Measurements from ENCODE around the gene INO80D.
"Not testable (repeated sequence)": the region's sequence is repeated elsewhere in the genome, so short reads cannot be mapped to it uniquely, and the experiment has no call there.

INO80D gene

DNA sequence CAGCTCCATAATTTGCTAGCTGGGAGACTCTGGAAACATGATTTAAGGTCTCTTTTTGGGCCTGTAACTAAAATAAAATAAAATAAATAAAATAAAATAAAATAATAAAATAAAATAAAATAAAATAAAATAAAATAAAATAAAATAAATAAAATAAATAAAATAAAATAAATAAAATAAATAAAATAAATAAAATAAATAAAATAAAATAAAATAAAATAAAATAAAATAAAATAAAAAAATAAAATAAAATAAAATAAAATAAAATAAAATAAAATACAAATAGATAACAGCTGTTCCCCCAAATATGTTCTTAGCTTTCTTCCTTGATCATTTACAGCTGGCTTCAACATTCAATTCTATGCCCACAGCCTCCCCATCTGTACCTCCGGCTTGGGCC lies 97.3 kb downstream of the INO80D start:
- H3K4me1 Mint-ChIP-seq (ENCODE audit: low read depth); H3K9me3 Mint-ChIP-seq; H3K27me3 Mint-ChIP-seq; H3K4me3 Mint-ChIP-seq; H3K27ac Mint-ChIP-seq: not testable (repeated sequence)
- H3K36me3 Mint-ChIP-seq (ENCODE audit: low read depth), result peaks cover 12% of the 10 kb centered on the region

DNA sequence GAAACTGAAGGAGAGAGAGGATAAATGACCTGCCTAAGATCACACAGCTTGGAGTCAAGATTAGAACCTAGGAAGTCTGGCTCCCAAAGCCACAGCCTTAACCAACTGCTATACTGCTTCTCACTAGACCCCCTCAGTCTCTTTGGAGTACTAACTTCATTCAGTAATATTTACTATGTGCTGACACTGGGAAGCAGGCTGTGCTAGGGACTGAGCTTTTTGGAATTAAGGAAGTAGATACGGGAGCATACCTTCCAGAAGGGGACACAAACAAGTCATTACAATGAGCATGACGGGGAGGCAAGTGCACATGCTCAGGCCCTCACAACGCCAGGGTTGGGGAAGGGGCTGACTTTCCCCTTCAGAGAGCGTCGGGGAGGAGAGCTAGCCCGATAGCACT lies 97.7 kb downstream of the INO80D start:
- H3K9me3 Mint-ChIP-seq, result no peaks in the 10 kb centered on the region

DNA sequence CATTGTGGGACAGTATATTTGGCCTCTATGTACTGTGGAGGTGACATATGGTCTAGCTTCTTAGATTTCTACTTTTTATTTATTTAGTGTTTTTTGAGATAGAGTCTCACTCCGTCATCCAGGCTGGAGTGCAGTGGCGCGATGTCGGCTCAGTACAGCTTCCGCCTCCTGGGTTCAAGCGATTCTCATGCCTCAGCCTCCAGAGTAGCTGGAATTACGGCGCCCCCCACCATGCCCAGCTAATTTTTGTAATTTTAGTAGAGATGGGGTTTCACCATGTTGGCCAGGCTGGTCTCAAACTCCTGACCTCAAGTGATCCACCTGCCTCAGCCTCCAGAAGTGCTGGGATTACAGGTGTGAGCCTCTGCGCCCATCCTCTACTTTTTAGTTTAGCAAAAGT lies 99.6 kb downstream of the INO80D start:
- not testable (repeated sequence) for H3K27me3 Mint-ChIP-seq; H3K9me3 Mint-ChIP-seq; H3K4me3 Mint-ChIP-seq; H3K36me3 Mint-ChIP-seq (ENCODE audit: low read depth); H3K27ac Mint-ChIP-seq; H3K4me1 Mint-ChIP-seq (ENCODE audit: low read depth)

More for the DNA sequence above, 97.7 kb downstream of the INO80D start:
- Mint-ChIP-seq H3K27me3 (no peaks in the 10 kb centered on the region), H3K4me1 (ENCODE audit: low read depth) (no peaks in the 10 kb centered on the region), H3K36me3 (ENCODE audit: low read depth) (peaks cover 10% of the 10 kb centered on the region), H3K27ac (no peak overlapping the region), H3K4me3 (no peak overlapping the region)

DNA sequence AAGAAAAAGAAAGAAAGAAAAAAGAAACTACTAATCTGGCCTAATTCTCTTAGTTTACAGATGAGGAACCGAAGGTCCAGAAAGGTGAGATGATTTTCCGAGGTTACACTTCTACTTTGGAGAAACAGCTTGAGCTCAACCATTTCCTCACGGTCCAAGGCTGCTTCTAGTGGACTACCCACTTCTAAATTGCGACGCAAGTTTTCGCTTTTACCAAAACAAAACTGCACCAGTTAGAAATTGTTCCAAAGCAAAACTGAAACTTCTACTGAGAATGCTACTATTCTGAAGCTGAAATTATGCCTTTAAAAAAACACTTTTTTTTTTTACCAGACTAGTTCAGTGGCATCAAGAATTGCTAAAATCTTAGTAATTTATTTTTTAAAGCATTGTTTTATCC lies 101.6 kb downstream of the INO80D start:
- H3K4me3 Mint-ChIP-seq, result no peak overlapping the region
- H3K9me3 Mint-ChIP-seq, result no peaks in the 10 kb centered on the region
- H3K27me3 Mint-ChIP-seq, result no peaks in the 10 kb centered on the region
- no peak overlapping the region for H3K27ac Mint-ChIP-seq
- H3K4me1 Mint-ChIP-seq (ENCODE audit: low read depth), result no peaks in the 10 kb centered on the region
- no peaks in the 10 kb centered on the region for H3K36me3 Mint-ChIP-seq (ENCODE audit: low read depth)

DNA sequence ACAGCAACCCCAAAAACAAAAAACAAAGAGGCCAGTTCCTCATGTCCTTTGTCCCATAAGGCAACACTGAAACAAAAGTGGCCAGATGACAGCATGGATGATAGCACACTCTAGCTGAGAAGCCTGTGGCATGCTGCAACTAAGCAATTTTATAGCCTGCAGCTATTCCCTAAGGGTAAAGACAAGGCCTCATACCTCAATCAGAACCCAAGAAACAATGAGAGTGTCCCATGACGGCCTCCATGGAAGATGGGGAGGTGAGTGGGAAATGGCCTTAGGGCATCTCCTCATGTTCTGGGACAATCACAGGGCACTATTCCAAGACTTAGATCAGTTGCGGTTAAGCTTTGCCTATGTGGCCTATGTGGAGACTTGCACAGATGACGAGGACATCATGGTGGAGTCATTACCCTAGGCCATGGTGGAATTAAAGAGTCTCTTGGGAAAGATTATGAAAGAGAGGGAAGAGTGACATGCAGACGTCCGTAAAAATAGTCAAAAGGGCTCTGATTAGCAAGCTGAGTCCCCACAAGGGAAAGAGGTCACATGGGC lies 103.1 kb downstream of the INO80D start:
- no peaks in the 10 kb centered on the region for H3K36me3 Mint-ChIP-seq (ENCODE audit: low read depth)
- H3K4me3 Mint-ChIP-seq, result no peak overlapping the region
- no peaks in the 10 kb centered on the region for H3K4me1 Mint-ChIP-seq (ENCODE audit: low read depth)
- H3K27ac Mint-ChIP-seq, result no peak overlapping the region
- H3K9me3 Mint-ChIP-seq, result no peaks in the 10 kb centered on the region
- H3K27me3 Mint-ChIP-seq, result no peaks in the 10 kb centered on the region

DNA sequence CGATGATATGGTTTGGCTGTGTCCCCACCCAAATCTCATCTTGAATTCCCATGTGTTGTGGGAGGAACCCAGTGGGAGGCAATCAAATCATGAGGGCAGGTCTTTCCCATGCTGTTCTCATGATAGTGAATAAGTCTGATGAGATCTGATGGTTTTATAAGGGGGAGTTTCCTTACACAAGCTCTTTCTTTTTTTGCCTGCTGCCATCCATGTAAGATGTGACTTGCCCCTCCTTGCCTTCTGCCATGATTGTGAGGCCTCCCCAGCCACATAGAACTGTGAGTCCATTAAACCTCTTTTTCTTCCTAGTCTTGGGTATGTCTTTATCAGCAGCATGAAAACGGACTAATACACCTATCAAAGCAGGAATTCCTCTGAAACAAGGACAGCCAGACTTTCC lies 107.2 kb downstream of the INO80D start:
- not testable (repeated sequence) for H3K4me1 Mint-ChIP-seq (ENCODE audit: low read depth); H3K27me3 Mint-ChIP-seq; H3K4me3 Mint-ChIP-seq

DNA sequence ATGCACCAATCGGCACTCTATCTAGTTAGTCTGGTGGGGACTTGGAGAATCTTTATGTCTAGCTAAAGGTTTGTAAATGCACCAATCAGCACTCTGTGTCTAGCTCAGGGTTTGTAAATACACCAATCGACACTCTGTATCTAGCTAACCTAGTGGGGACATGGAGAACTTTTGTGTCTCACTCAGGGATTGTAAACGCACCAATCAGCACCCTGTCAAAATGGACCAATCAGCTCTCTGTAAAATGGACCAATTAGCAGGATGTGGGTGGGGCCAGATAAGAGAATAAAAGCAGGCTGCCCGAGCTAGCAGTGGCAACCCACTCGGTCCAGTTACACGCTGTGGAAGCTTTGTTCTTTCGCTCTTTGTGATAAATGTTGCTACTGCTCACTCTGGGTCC lies 108.3 kb downstream of the INO80D start:
- H3K27ac Mint-ChIP-seq; H3K27me3 Mint-ChIP-seq; H3K4me3 Mint-ChIP-seq; H3K36me3 Mint-ChIP-seq (ENCODE audit: low read depth); H3K9me3 Mint-ChIP-seq; H3K4me1 Mint-ChIP-seq (ENCODE audit: low read depth): not testable (repeated sequence)

More for the DNA sequence above, 107.2 kb downstream of the INO80D start:
- not testable (repeated sequence) for H3K27ac Mint-ChIP-seq; H3K9me3 Mint-ChIP-seq; H3K36me3 Mint-ChIP-seq (ENCODE audit: low read depth)

DNA sequence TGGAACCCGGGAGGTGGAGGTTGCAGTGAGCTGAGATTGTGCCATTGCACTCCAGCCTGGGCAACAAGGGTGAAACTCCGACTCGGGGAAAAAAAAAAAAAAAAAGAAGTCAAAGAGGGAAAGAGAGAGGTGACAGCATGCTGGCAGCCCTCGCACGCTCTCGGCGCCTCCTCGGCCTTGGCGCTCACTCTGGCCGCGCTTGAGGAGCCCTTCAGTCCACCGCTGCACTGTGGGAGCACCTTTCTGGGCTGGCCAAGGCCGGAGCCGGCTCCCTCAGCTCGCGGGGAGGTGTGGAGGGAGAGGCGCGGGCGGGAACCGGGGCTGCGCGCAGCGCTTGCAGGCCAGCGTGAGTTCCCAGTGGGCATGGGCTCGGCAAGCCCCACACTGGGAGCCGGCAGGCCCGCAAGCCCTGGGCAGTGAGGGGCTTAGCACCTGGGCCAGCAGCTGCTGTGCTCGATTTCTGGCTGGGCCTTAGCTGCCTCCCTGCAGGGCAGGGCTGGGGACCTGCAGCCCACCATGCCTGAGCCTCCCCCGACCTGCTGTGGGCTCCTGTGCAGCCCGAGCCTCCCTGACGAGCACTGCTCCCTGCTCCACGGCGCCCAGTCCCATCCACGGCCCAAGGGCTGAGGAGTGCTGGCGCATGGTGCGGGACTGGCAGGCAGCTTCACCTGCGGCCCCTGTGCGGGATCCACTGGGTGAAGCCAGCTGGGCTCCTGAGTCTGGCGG lies 108.9 kb downstream of the INO80D start:
- H3K9me3 Mint-ChIP-seq; H3K4me1 Mint-ChIP-seq (ENCODE audit: low read depth); H3K27me3 Mint-ChIP-seq; H3K36me3 Mint-ChIP-seq (ENCODE audit: low read depth); H3K4me3 Mint-ChIP-seq; H3K27ac Mint-ChIP-seq: not testable (repeated sequence)

DNA sequence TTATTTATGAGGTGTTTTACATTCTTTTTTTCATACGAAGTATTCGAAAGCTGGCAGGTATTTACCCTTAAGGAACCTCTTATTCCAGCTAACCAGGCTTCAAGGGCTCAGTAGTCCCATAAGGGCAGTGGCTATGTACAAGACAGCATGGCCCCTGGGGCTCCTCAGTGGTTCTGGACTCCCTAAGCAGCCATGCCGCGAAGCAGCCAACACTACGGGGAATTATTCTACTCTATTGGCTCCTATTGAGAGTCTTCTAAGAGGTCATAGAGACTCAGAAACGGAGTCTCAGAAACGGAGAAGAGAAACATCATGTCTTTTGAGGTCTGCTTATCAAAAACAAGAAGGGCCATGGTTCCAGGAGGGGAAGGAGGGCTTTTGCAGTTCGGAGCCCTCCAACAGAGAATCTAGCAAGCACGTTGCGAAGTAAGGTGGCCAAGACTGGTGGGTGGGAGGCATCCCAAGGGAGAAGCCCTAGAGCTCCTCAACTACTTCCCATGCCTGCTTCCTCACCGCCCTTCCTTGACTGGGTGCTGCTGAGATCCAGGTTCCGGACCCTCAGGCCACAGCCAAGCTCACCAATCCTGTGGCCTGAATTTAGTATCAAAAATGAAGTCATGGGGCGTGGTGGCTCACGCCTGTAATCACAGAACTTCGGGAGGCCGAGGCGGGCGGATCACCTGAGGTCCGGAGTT lies 109.7 kb downstream of the INO80D start:
- Mint-ChIP-seq H3K27ac (no peak overlapping the region), H3K4me3 (no peak overlapping the region), H3K36me3 (ENCODE audit: low read depth) (no peaks in the 10 kb centered on the region), H3K27me3 (no peaks in the 10 kb centered on the region), H3K9me3 (no peaks in the 10 kb centered on the region), H3K4me1 (ENCODE audit: low read depth) (no peaks in the 10 kb centered on the region)

DNA sequence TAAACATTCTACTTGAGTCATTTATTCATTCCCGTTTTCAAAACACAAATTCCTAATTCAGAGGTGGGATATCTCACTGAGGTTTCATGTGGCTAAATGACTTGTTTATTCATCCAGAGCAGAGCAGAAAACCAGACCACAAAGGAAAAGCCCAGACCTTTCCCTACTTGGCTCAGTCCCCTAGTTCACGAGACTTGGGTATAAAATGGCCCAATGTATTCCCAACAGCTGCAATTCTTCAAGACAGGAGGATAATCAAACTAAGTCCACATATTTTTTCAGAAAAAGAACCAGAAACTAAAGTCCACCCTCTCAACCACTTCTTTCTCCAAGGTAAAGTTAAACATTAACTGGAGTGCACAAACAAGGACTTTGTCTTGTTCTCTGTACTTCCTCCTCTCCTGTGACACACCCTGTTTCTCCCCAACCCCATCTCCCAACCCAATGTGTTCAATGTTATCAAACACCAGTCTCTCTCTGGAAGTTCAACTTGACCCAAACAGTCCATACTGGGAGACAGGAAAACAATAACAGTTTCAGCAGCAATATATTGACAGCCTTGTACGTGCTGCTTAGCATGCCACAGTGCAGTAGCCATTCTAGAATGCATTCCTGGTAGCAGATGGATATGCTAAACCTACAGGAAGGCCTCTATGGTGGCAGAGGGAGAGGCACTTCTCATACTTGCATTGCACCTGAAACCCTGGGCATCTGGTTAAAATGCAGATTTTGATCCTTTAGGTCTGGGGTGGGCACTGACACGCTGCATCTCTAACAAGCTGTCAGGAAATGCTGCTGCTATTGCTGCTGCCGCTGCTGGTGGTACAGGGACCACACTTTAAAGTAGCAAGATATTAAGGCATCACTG lies 110.7 kb downstream of the INO80D start:
- Mint-ChIP-seq H3K27me3 (peaks cover 3% of the 10 kb centered on the region), H3K36me3 (ENCODE audit: low read depth) (no peaks in the 10 kb centered on the region), H3K27ac (no peak overlapping the region), H3K4me1 (ENCODE audit: low read depth) (no peaks in the 10 kb centered on the region), H3K4me3 (no peak overlapping the region), H3K9me3 (no peaks in the 10 kb centered on the region)

DNA sequence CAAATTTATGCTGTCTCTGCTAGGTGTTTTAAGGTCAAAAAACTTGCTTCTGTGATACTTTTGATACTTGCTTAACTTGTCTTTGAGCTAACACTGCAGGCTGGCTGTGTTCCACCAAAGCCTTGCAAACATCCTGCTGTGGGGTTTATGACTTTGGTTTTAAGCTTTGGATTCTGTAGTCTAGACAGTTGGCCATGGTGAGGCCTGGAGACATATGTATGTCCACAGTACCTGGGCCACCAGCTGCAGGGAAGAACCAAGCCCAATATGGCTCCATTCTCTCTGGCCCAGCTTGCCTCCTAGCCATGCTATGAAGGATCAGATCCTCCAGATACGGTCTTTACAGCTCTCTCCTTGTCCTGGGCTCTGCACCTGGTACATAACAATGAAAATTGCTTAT lies 113.9 kb downstream of the INO80D start:
- Mint-ChIP-seq H3K27ac (no peak overlapping the region), H3K27me3 (peaks cover 9% of the 10 kb centered on the region), H3K36me3 (ENCODE audit: low read depth) (no peaks in the 10 kb centered on the region), H3K4me3 (no peak overlapping the region), H3K4me1 (ENCODE audit: low read depth) (no peaks in the 10 kb centered on the region), H3K9me3 (no peaks in the 10 kb centered on the region)

DNA sequence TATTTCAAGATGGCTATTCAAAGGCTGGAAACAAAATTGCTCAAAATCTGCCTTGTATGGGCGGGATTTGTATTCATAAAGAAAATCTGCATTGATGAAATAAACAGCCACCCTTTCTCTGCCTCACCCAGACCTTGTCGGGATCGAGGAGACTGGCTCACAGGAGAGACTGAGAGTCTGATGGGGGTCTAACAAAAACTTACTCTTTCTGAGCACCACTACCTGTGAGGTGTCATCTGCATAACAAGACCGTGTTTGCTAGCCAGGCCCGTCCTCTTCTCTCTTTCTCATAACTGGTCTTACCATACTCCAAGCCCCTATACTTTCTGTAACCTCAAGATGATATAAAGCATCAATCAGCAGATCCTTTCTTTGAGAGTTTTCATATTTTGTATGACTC lies 115.6 kb downstream of the INO80D start:
- H3K27ac Mint-ChIP-seq, result no peak overlapping the region
- no peaks in the 10 kb centered on the region for H3K4me1 Mint-ChIP-seq (ENCODE audit: low read depth)
- no peaks in the 10 kb centered on the region for H3K9me3 Mint-ChIP-seq
- H3K4me3 Mint-ChIP-seq, result no peak overlapping the region
- no peaks in the 10 kb centered on the region for H3K36me3 Mint-ChIP-seq (ENCODE audit: low read depth)
- peaks cover 10% of the 10 kb centered on the region for H3K27me3 Mint-ChIP-seq

DNA sequence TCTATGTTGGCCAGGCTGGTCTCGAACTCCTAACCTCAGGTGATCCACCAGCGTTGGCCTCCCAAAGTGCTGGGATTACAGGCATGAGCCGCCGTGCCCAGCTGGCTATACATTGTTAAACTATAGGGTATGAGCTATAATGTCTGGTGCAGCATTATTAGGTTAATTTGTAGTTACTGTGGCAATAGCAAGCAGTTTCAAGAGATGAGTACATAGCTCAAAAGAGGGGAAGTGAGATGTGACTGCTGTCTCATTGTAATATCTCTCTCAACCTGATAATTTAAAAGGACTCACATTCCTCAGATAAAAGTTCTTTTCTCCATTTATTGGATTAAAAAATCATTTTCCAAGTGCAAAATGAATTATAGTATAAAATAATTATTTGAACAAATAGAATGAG lies 116.4 kb downstream of the INO80D start:
- no peaks in the 10 kb centered on the region for H3K36me3 Mint-ChIP-seq (ENCODE audit: low read depth)
- peaks cover 14% of the 10 kb centered on the region for H3K27me3 Mint-ChIP-seq
- no peaks in the 10 kb centered on the region for H3K4me1 Mint-ChIP-seq (ENCODE audit: low read depth)
- H3K4me3 Mint-ChIP-seq, result no peak overlapping the region
- no peaks in the 10 kb centered on the region for H3K9me3 Mint-ChIP-seq
- no peak overlapping the region for H3K27ac Mint-ChIP-seq

DNA sequence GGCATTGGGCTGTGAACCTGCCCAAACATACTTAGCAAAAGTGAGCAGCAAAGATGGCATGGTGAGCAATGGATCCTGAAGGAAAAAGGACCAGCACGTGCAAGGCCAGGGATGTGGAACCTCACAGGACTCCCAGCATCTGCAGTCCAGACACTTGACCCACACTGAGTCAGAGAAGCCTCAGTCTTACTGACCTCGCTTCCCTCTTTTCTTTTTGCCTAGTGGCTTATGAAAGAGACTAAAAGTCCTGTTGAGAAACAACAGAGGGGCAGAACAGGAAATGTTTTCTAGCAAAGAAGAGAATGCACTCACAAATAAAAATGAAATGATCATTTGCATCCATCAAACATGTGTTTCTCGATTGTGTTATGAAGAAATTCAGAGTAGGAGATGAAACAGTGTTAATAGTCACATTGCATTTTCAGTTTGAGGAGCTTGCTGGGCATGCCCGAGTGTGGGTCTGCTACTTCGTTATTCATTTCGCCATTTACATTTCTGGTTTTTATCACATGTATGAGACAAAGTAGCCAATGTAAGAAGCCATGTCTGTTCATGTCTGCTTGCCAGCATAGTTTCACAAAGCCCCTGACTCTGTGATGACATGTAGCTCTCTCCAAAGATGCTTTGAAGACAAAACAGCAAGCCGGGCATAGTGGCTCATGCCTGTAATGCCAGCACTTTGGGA lies 118.4 kb downstream of the INO80D start:
- Mint-ChIP-seq H3K4me1 (ENCODE audit: low read depth) (no peaks in the 10 kb centered on the region), H3K27ac (no peak overlapping the region), H3K36me3 (ENCODE audit: low read depth) (no peaks in the 10 kb centered on the region), H3K4me3 (no peak overlapping the region), H3K9me3 (no peaks in the 10 kb centered on the region), H3K27me3 (peaks cover 18% of the 10 kb centered on the region)

DNA sequence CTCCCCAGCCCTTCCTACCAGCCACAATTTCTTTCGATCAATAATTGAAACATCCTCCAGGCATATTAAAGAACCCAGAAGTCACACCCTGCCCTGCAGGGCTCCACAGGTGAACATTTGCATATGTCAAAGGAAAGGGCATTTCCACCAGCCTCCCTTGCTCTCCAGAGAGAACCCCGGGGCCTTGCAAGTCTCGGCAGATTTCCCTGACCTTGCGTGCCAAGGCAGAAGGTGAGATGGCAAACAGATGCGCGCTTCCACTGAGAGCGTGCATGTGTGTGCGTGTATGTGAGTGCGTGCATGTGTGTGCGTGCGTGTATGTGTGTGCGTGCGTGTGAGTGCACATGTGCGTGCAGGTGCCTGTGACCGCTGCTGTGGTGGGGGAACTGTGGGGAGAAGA lies 120.3 kb downstream of the INO80D start:
- Mint-ChIP-seq H3K9me3 (no peaks in the 10 kb centered on the region), H3K4me1 (ENCODE audit: low read depth) (no peaks in the 10 kb centered on the region), H3K36me3 (ENCODE audit: low read depth) (no peaks in the 10 kb centered on the region), H3K27ac (no peak overlapping the region), H3K27me3 (peaks cover 18% of the 10 kb centered on the region), H3K4me3 (no peak overlapping the region)
